ENCODE results near the gene FNIP2. TPM values are rescaled to one million over a fixed set of nuclear protein-coding genes. Genes with fewer than 3 reads are reported as not detected.

The FNIP2 gene
- total and polyA plus RNA-seq, 10 of the 15 experiments (the other 5 are each of a cell fraction or from before 2014, with no cell fraction given), result 0.03 to 0.38 (median 0.15) TPM

- 74% methylated on average over 7 of the region's 7 CpGs for whole genome bisulfite sequencing (ENCODE audit: insufficient coverage, insufficient replicate concordance, low lambda C conversion rate, missing lambda C conversion rate)
These were observed 29.2 kb downstream of the FNIP2 start for GRCh38 chr4:158798062-158798461.

More at GRCh38 chr4:158798062-158798461, 29.2 kb downstream of the FNIP2 start:
- ATAC-seq, result no peak
- H3K4me2 ChIP-seq (ENCODE audit: control insufficient read depth, insufficient read depth), result no peak overlapping the region
- intact Hi-C loops (cut with micrococcal nuclease; ENCODE audit: unreplicated experiment) (no loop called here), in situ Hi-C loops (cut with MboI) (no loop called here)
- TF ChIP-seq POLR2A (IDR thresholded peaks at IDR 0.05; ENCODE audit: low read depth, low read length) (no peak), CREB1 (IDR thresholded peaks at IDR 0.05; ENCODE audit: low read depth) (no peak), CBFB (IDR thresholded peaks at IDR 0.05; ENCODE audit: low read depth) (no peak), TBL1XR1 (IDR thresholded peaks at IDR 0.05; ENCODE audit: low read depth, low read length) (no peak), SREBF2 (IDR thresholded peaks at IDR 0.05; ENCODE audit: low read length) (no peak), E4F1 (IDR thresholded peaks at IDR 0.05; ENCODE audit: borderline replicate concordance, partially characterized antibody) (no peak), SRF (IDR thresholded peaks at IDR 0.05; ENCODE audit: low read depth in 2 of 2, low read length in 2 of 2) (no peak)
- TF ChIP-seq, protein P1, sequence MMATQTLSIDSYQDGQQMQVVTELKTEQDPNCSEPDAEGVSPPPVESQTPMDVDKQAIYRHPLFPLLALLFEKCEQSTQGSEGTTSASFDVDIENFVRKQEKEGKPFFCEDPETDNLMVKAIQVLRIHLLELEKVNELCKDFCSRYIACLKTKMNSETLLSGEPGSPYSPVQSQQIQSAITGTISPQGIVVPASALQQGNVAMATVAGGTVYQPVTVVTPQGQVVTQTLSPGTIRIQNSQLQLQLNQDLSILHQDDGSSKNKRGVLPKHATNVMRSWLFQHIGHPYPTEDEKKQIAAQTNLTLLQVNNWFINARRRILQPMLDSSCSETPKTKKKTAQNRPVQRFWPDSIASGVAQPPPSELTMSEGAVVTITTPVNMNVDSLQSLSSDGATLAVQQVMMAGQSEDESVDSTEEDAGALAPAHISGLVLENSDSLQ (IDR thresholded peaks at IDR 0.05), result no peak
- ChIA-PET CTCF (no interaction called here), RAD21 (ENCODE audit: unreplicated experiment) (no interaction called here), SMC1A (ENCODE audit: uncharacterized antibody, unreplicated experiment) (interaction anchor here (0.7 to 16.0 kb wide), 2 partner anchors 12 to 60 kb away, joined by 3 to 291 read pairs; no protein-coding TSS in a partner anchor), POLR2A (interaction anchor here (1.8 to 3.0 kb wide), 2 partner anchors 12 to 17 kb away, joined by 5 to 17 read pairs; no protein-coding TSS in a partner anchor)
- H3K36me3 ChIP-seq (ENCODE audit: control insufficient read depth in 2 of 2, insufficient read depth in 2 of 2, low read length in 1 of 2), result no peaks in the 10 kb centered on the region
- no peaks in the 10 kb centered on the region for H3K27me3 ChIP-seq (replicated peaks in 1 of 2; ENCODE audit: control insufficient read depth in 2 of 2, insufficient read depth in 2 of 2, low read length in 1 of 2)
- no TSS peak for BruUV-seq (replicated peaks)
- no peak overlapping the region for H2AFZ ChIP-seq (ENCODE audit: control insufficient read depth, low read depth, low read length)
- no peaks in the 10 kb centered on the region for H3K79me2 ChIP-seq (ENCODE audit: control insufficient read depth, insufficient read depth, low read length)
- H3K4me3 ChIP-seq, result no peak overlapping the region
- no peak for DNase-seq (ENCODE audit: low read depth, low spot score)
- no peaks in the 10 kb centered on the region for H4K20me1 ChIP-seq (ENCODE audit: control insufficient read depth, insufficient read depth)
- FAIRE-seq, result no peak
- H3K27ac ChIP-seq (ENCODE audit: control insufficient read depth, insufficient read depth), result no peak overlapping the region
- no peaks in the 10 kb centered on the region for H3K4me1 ChIP-seq (ENCODE audit: control insufficient read depth, insufficient read depth, low read length)
- H3K9me3 ChIP-seq (replicated peaks; ENCODE audit: control insufficient read depth, insufficient read depth, low read length), result no peaks in the 10 kb centered on the region; the same call in 2 of the 3 replicates
- H3K9ac ChIP-seq (ENCODE audit: control insufficient read depth, insufficient read depth, low read length), result no peak overlapping the region

All from GM12878 (cell line).